ENCODE data around the gene PANK1.
A peak's percentile ranks its signal among the peaks of the same experiment; 100 is the strongest.
"Not testable (repeated sequence)": the region's sequence is repeated elsewhere in the genome, so short reads cannot be mapped to it uniquely, and the experiment has no call there.

PANK1 gene

GRCh38 chr10:89547853-89548513 is 97.1 kb downstream of the PANK1 start:
- no peaks in the 10 kb centered on the region for H3K27me3 ChIP-seq (ENCODE audit: insufficient read depth, low read length)
- no peaks in the 10 kb centered on the region for H3K9me3 ChIP-seq (ENCODE audit: insufficient read depth, low read depth, low read length)
- no peak overlapping the region for H3K27ac ChIP-seq (ENCODE audit: low read length)
- no peaks in the 10 kb centered on the region for H3K4me1 ChIP-seq (ENCODE audit: insufficient read depth, low read length)
- H3K36me3 ChIP-seq (ENCODE audit: insufficient read depth, low read depth, low read length) = no peaks in the 10 kb centered on the region
- H3K9ac ChIP-seq (ENCODE audit: low read depth, low read length) = no peak overlapping the region
- H3K4me3 ChIP-seq (ENCODE audit: low read length) = no peak overlapping the region

- H3K36me3 ChIP-seq (ENCODE audit: insufficient read depth, low read depth, low read length); H3K4me1 ChIP-seq (ENCODE audit: insufficient read depth, low read length); H3K9ac ChIP-seq (ENCODE audit: low read depth, low read length); H3K27ac ChIP-seq (ENCODE audit: low read length); H3K9me3 ChIP-seq (ENCODE audit: insufficient read depth, low read depth, low read length); H3K4me3 ChIP-seq (ENCODE audit: low read length); H3K27me3 ChIP-seq (ENCODE audit: insufficient read depth, low read length): not testable (repeated sequence)
Observed at GRCh38 chr10:89546651-89547050, 98.4 kb downstream of the PANK1 start.

GRCh38 chr10:89543841-89544240 is 101.2 kb downstream of the PANK1 start:
- H3K4me1 ChIP-seq (ENCODE audit: insufficient read depth, low read length) = no peaks in the 10 kb centered on the region
- H3K27me3 ChIP-seq (ENCODE audit: insufficient read depth, low read length) = no peaks in the 10 kb centered on the region
- H3K27ac ChIP-seq (ENCODE audit: low read length) = no peak overlapping the region
- H3K36me3 ChIP-seq (ENCODE audit: insufficient read depth, low read depth, low read length) = no peaks in the 10 kb centered on the region
- H3K9ac ChIP-seq (ENCODE audit: low read depth, low read length) = no peak overlapping the region
- no peaks in the 10 kb centered on the region for H3K9me3 ChIP-seq (ENCODE audit: insufficient read depth, low read depth, low read length)
- H3K4me3 ChIP-seq (ENCODE audit: low read length) = no peak overlapping the region

GRCh38 chr10:89540420-89540949 is 104.6 kb downstream of the PANK1 start:
- H3K9me3 ChIP-seq (ENCODE audit: insufficient read depth, low read depth, low read length) = no peaks in the 10 kb centered on the region
- H3K9ac ChIP-seq (ENCODE audit: low read depth, low read length) = no peak overlapping the region
- H3K4me1 ChIP-seq (ENCODE audit: insufficient read depth, low read length) = peaks cover 6% of the 10 kb centered on the region; the same call in 1 of the 2 replicates
- no peak overlapping the region for H3K27ac ChIP-seq (ENCODE audit: low read length)
- peaks cover 15% of the 10 kb centered on the region for H3K27me3 ChIP-seq (ENCODE audit: insufficient read depth, low read length)
- H3K4me3 ChIP-seq (ENCODE audit: low read length) = no peak overlapping the region
- H3K36me3 ChIP-seq (ENCODE audit: insufficient read depth, low read depth, low read length) = no peaks in the 10 kb centered on the region

DNA sequence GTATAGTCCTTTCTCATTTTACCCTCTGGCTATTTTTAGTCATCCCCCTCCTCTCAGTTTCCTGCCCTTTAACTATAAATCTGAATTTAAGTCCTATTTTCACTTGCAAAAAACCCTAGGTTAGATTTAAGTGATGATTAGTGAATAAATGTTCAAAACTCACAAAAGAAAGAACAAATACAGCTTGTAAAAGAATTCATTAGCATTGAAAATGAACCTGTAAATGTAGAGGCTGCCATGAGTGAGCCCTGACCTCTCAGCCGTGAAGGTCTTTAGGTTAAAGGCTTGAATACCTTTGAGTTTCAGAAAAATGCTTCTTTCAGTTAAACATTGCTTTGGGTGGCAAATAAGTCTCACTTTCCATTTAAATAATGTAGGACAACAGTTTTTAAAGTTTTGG is 107.7 kb downstream of the PANK1 start:
- H3K36me3 ChIP-seq (ENCODE audit: insufficient read depth, low read depth, low read length) = no peaks in the 10 kb centered on the region
- no peak overlapping the region for H3K4me3 ChIP-seq (ENCODE audit: low read length)
- H3K27ac ChIP-seq (ENCODE audit: low read length) = no peak overlapping the region
- H3K9ac ChIP-seq (ENCODE audit: low read depth, low read length) = no peak overlapping the region
- H3K9me3 ChIP-seq (ENCODE audit: insufficient read depth, low read depth, low read length) = no peaks in the 10 kb centered on the region
- peaks cover 12% of the 10 kb centered on the region; the same call in 1 of the 2 replicates for H3K4me1 ChIP-seq (ENCODE audit: insufficient read depth, low read length)
- H3K27me3 ChIP-seq (ENCODE audit: insufficient read depth, low read length) = peaks cover 44% of the 10 kb centered on the region

GRCh38 chr10:89536013-89536354 is 109.1 kb downstream of the PANK1 start:
- H3K4me3 ChIP-seq (ENCODE audit: low read length) = peak overlapping the region; percentile 69
- H3K4me1 ChIP-seq (ENCODE audit: insufficient read depth, low read length) = peaks cover 14% of the 10 kb centered on the region; the same call in 1 of the 2 replicates
- peaks cover 47% of the 10 kb centered on the region for H3K27me3 ChIP-seq (ENCODE audit: insufficient read depth, low read length)
- no peaks in the 10 kb centered on the region for H3K36me3 ChIP-seq (ENCODE audit: insufficient read depth, low read depth, low read length)
- H3K9ac ChIP-seq (ENCODE audit: low read depth, low read length) = peak overlapping the region; percentile 40; the same call in 1 of the 2 replicates
- H3K9me3 ChIP-seq (ENCODE audit: insufficient read depth, low read depth, low read length) = no peaks in the 10 kb centered on the region
- no peak overlapping the region for H3K27ac ChIP-seq (ENCODE audit: low read length)

DNA sequence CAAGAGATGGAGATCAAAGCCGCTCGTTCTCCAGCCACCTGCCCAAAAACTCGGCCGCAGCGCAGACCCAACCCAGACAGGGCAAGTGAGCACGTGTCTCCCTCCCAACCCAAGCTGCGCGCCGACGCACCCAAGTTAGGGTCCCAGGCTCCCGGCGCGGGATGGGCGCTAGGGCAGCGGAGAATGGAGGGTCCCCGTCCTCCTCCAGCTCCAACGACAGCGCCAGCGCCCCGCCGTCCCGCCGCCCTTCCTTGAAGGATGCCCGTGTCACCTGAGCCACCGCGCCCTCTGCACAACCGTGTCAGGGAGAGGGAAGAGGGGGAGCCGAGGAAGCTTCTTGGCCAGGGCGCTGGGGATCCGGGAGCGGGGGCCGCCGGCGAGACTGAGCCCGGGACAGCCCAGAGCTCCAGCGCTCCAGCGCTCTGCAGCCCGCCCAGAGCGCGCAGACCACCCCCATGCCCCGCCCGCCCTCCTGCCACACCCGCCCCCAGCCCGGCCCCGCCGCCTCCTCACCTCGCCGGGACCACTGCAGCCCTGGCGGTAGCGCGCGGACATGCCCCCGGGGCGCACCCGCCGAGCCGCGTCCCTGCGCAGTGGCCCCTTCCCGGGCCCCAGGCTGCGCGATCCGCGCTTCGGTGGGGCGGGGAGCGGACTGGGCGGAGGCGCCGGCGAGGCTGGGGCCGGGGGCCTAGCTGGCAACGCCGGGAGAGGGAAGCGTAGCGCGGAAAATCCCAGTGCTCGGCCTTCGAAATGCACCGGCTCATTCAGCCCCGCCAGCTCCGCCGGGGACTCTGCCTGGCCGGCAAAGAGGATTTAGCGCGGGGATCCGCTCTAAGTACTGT is 109.7 kb downstream of the PANK1 start, which contains the start of gene SLC16A12:
Gene SLC16A12, minus strand, starts transcription at position 424 of the 842 bp plus-strand sequence. CDS start 73,016 bp downstream, outside the sequence.
- peaks cover 47% of the 10 kb centered on the region for H3K27me3 ChIP-seq (ENCODE audit: insufficient read depth, low read length)
- no peaks in the 10 kb centered on the region for H3K36me3 ChIP-seq (ENCODE audit: insufficient read depth, low read depth, low read length)
- peak within 1 kb of the TSS; percentile 43; the same call in 1 of the 2 replicates for H3K9ac ChIP-seq (ENCODE audit: low read depth, low read length)
- no peak within 1 kb of the TSS for H3K27ac ChIP-seq (ENCODE audit: low read length)
- peaks cover 14% of the 10 kb centered on the region; the same call in 1 of the 2 replicates for H3K4me1 ChIP-seq (ENCODE audit: insufficient read depth, low read length)
- peak within 1 kb of the TSS; percentile 69 for H3K4me3 ChIP-seq (ENCODE audit: low read length)
- H3K9me3 ChIP-seq (ENCODE audit: insufficient read depth, low read depth, low read length) = no peaks in the 10 kb centered on the region

DNA sequence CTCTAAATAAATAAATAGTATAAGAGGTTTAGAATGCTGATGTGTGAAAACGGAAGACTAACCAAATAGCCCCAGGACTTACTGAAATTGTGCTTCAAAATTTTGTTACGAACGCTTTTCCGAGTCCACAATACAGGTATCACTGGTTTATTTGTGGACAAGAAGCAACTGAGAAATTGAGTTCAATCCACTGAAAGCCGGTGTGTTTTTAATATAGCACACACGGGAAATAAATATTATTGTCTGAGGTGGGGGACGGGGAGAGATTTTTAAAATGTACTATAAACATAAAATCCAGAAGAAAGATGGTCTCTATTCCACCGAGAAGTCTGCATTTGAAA is 110.2 kb downstream of the PANK1 start:
- Histone ChIP-seq H3K9ac (ENCODE audit: low read depth, low read length) (peak overlapping the region; percentile 43; the same call in 1 of the 2 replicates), H3K27ac (ENCODE audit: low read length) (no peak overlapping the region), H3K36me3 (ENCODE audit: insufficient read depth, low read depth, low read length) (no peaks in the 10 kb centered on the region), H3K4me3 (ENCODE audit: low read length) (peak overlapping the region; percentile 69), H3K4me1 (ENCODE audit: insufficient read depth, low read length) (peaks cover 14% of the 10 kb centered on the region; the same call in 1 of the 2 replicates), H3K9me3 (ENCODE audit: insufficient read depth, low read depth, low read length) (no peaks in the 10 kb centered on the region), H3K27me3 (ENCODE audit: insufficient read depth, low read length) (peaks cover 47% of the 10 kb centered on the region)

Data from iPS-20b (cell line).